Anterior cingulate cortex (tissue), 58 donors: ENCODE data around the gene COLQ.
"Not testable (repeated sequence)": the region's sequence is repeated elsewhere in the genome, so short reads cannot be mapped to it uniquely, and the experiment has no call there.

Experiments used
- DNase-seq, 58 donors: peaks; one replicate each; lab custom pipeline; 2025; lab: John Stamatoyannopoulos, UW

Gene COLQ

DNA sequence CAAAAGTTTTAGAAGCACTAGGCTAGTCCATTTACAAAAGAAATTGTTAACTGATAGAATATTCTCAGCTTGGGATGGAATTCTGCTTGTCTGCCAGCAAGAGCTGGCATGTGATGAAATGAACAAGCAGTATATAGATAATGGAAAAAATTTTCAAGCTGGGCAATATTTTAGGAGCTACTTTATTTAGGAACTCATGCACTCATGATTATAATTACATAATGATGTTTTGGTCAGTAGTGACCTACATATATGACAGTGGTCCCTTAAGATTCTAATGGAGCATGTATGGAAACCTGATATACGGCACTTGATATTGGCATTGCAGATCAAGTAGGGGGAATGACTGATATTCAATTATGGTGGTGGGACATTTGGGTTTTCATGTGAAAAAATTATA lies 88.0 kb downstream of the COLQ start:
- DNase-seq, result no peak

DNA sequence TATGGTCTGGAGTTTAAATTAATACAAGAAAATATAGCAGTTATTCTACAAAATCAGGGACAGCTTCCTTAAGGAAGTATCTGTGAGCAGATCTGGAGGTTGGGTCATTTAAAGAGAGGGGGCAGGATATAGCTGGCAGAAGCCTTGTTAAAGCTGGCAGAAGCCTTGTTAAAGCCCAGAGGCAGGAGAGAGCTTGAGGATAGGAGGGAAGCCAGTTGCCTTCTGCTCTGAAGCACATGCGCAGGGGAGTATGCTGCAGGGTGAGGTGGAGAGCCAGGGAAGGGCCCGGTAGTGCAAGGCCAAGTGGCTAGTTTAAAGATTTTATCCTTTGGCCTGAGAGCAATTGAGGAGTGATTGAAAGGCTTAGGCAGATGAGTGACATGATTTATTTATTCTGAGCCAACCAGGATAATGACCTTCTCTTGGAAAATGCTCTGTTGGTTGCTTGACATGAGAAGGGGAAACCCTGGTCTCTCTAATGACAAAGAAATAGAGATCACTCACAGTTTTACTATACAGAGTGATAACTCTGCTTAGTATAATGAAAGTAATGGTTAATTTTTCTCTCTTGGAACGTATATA lies 90.2 kb downstream of the COLQ start:
- no peak for DNase-seq

DNA sequence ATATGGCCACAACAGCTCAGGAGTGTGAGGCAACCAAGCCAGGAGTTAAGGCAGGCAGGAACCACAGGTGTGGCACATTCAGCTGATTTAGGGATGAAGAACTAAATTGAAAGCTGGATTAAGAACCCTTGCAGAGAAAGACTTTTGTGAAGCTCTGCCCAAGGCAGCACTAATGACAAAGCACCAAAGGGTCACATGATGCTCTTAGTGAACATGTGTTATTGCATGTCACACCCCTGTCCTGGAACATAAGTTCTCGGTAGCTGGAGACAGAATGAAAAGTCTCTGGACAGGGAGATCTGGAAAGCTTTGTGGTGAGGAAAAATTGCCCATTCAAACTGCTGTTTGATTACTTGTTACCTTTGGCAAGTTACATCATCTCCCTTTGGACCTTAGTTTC lies 90.9 kb downstream of the COLQ start:
- DNase-seq, result no peak

DNA sequence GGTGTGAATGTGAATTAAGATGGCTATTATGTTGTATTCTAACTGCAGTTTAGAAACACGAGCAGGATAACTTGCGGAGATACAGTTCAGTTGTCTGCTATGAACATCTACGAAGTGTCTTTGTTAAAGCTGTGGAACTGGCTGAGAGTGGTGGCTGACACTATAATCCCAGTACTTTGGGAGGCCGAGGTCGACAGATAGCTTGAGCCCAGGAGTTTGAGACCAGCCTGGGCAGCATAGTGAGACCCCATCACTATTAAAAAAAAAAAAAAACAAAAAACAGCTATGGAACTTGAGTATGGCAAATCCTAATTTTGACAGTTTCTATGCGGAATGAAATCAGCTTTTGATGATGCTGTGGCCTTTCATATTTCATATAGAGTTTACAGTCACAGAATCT lies 92.4 kb downstream of the COLQ start:
- DNase-seq, result no peak

DNA sequence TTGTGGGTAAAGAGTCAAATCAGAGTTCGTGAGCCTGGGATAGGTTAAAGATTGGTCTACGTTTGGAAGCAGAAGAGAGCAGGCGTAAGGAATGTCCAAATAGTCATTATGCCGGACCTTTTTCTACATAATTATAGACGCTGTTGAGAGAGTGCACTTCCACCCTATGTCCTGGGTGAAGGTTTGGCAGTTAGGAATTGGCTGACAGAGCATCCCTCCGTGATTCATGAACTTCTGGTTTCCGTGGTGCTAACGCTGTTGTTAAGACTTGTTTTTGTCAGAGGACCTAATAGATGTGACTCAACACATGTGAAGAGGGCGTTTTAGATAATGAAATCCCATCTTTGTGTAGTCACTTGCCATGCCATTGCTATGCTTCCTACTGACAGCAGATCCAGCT lies 93.0 kb downstream of the COLQ start:
- DNase-seq, result no peak

DNA sequence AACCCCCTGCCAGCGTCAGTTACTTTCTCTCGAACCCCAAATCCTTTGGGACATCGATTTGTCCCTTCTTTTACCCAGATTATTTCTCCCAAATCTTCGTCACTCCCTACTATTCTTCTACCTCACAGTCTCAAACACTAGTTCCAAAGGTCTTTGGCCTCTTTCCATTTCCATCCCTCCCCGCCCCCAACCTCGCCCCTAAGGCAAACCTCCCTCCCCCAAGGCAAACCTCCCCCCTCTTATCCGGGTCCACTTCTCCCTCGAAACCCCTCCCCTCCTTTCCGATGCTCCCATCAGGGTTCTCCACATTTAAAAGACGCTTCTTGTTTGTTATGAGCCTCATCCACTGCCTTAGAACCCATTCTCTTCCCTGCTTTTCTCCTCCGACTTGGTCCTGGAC lies 93.5 kb downstream of the COLQ start:
- no peak for DNase-seq

DNA sequence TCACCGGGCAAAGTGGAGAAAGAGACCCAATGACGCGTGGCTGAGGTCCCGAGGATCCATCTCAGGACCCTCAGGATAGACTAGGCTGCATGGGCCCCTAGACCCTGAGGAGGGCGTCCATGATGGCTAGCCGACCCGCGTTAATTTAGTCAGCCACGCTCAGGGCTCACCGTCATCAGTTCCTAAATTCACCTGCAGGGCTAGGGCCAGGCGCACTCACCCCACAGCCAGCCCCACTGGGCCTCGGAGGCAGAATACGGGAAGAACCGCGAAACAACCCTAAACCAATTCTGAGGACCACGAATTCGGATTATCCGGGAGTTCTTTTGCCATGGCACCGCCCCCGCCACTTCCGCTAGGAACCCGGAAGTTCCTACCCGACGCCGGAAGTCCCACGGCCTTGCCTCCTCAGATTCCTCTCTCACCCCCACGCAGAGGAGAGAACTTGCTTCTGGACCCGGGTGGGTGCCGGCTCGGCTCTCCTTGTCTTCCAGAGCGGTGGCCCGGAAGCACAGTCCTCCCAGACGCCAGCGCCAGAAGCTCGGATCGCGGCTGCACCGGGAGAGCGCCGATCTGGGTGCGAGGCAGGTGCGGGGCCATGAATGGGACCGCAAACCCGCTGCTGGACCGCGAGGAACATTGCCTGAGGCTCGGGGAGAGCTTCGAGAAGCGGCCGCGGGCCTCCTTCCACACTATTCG lies 94.2 kb downstream of the COLQ start, which contains the start of the genes EAF1 and METTL6:
Gene EAF1 (plus strand): TSS at position 417 of the 699 bp plus-strand sequence. CDS start 182 bp downstream, at position 599.
Gene METTL6 (minus strand): TSS at position 363 of the 699 bp plus-strand sequence. CDS start 1,033 bp downstream, outside the sequence.
- peak; percentile 30 to 92 (median 72) for DNase-seq

DNA sequence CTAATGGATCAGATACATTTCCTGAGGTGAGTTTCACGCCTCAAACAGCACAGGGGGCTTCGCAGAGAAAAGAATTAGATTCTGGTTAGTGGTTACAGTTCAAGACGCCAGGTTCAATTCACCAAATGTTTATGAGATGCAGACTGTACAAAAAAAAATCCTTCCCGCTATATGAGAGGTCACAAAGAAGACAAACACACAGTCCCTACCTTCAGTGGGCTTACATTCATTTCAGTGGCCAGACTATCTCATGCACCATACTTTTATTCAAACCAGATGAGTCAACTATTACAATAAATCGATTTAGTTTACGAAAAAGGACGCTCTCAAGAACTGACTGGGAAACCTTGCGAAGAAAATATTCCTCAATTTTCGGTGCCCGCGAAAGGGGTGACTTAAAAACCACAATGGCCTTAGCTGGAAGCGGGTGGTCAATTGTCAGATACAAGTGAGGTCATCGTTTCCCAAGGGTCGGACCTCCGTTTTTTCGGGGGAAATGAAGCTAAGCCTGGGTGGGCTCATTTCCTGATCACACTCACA lies 94.9 kb downstream of the COLQ start:
- DNase-seq, result no peak

DNA sequence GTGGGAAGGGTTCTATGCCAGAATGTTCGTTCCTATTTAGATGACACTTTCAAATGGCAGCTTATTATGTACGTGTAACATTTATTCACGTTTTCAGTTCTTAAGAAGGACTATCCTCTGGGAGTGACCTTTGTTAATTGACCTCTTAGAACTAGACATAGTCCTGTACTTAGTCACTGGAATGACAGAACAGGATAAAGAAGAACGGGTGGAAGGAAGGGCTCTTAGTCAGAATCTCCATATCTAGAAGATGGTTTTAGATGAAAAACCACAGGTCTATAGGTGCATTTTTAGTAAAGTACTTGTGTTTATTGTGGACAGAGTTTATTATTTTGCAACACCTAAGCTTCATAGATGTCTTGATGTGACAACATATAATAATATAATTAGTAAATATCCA lies 100.6 kb downstream of the COLQ start:
- no peak for DNase-seq

DNA sequence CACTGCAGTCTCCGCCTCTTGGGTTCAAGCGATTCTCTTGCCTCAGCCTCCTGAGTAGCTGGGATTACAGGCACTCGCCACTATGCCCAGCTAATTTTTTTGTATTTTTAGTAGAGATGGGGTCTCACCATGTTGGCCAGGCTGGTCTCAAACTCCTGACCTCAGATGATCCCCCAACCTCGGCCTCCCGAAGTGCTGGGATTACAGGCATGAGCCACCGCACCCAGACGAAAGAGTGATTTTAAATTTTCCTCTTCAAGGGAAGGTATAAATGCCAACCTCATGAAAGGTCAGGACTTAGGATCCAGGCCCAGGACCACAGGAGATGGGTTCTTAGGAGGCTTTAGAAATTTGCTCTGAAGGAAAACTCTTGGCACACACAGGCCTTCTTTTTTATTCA lies 110.5 kb downstream of the COLQ start:
- not testable (repeated sequence) for DNase-seq

DNA sequence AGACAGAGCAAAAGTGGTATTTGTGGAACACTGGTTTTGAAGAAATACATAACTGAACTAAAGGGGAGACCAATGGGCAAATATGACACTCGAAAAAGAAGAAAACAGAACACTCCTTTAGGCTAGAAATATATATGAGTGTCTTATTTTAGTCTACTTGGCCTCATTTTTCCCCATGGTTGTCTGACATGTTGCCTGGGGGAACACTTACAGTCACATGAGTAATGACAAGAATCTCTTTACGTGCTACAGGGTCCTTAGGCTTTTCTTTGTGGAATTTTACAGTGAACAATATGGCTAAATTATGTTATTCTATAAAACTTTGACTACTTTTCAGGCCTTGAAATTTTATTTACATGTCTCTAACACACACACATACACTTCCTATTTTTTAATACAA lies 111.7 kb downstream of the COLQ start:
- DNase-seq, result no peak

DNA sequence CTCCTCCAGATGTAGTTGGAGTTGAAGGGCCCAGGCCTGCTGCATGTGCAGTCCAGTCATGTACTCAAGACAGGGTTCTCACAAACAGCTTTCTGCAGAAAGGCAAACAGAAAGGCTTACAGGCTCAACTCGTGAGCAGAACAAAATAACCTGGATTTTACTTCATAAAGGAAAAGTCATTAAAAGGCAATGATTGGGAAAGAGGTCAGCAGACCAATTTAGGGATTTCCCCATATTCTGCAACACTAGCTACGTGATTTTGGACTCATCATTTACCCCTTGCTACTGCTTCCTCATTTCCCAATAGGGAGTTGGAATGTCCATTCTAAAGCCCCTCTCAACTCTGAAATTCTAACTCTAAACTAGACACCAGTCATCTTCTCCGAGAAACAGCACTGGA lies 112.3 kb downstream of the COLQ start:
- DNase-seq, result no peak

DNA sequence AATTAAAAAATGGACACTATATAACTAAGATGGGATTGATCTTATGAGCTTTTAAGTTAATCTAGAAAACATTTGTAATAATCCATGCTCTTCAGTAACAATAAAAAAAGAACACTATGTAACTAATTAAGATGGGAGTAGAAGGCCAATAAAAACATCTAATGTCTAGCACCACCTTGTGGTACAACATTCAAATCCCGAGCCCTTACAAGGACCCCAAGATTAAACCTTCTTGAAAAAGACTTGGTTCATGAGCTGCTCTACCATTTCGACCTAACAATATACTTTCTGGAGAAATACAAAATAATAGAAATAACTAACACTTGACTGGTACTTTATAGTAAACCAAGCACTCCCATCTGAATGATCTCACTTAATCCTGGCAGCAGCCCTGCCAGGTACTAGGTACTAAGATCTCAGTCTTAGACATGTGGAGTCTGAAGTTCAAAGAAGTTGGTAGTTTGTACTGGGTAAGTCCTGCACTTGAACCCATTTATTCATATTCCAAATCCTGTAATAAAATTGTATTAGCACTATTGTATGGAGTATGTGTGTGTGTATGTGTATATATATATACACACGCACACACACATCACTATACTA lies 116.0 kb downstream of the COLQ start:
- peak in 2 of 58 donors; percentile 16 to 25 for DNase-seq

DNA sequence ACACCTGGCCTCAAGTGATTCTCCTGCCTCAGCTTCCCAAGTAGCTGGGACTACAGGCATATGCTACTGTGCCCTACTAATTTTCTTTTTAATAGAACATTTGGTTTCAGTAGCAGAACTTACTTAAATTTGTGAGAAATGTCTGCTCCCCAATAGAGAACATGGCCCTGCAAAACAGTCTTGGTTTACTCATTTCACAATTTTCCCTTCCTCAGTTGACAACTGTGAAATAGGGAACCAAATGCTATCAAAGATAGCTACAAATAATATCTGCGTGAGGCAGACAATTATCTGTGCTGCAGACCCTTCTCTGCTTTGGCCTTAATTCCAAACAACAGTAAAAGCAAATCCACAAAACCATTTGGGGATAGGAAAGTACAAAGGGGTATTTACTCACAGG lies 116.7 kb downstream of the COLQ start:
- DNase-seq, result no peak

DNA sequence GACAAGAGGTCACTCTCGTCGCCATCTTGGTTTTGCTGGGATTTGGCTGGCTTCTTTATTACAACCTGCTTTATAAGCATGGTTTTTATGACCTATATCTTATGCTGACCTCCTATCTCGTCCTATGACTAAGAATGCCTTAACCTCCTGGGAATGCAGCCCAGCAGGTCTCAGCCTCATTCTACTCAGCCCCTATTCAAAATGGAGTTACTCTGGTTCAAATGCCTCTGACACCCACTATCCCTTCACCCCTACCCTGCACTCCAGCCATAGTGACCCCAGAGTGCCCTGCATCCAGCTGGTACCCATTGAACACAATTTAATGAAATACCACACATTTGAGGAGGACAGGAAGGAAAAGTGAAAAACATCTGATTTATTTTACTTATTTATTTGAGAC lies 117.5 kb downstream of the COLQ start:
- DNase-seq, result no peak

DNA sequence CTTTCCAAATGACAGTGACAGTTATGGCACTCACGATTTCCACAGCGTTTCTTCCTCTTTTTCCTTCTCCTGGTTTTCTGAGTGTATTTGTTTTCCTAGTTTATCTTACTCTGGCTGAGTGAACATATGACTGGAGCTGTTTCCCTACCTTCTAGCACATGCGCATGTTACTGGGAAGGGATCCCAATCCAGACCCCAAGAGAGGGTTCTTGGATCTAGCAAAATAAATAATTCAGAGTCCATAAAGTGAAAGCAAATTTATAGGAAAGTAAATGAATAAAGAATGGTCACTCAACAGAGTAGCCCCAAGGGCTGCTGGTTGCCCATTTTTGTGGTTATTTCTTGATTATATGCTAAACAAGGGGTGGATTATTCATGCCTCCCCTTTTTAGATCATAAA lies 118.0 kb downstream of the COLQ start:
- DNase-seq, result no peak

DNA sequence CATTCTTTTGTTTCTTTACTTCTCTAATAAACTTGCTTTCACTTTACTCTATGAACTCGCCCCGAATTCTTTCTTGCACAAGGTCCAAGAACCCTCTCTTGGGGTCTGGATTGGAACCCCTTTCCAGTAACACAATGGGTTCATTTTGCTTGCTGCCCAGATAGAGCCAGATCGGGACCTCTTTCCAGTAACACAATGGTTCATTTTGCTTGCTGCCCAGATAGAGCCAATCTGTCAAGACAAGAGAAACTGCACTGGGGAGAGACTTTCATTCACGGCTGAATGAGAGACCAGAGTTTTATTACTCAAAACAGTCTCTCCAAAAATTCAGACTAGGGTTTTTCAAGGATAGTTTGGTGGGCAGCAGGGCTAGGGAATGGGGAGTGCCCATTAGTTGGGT lies 119.6 kb downstream of the COLQ start:
- DNase-seq, result peak in 1 of 58 donors; percentile 2
